Esophagus muscularis mucosa (tissue), 4 donors: ENCODE results near the gene GRIK4. TPM values are rescaled to one million over a fixed set of nuclear protein-coding genes. Genes with fewer than 3 reads are reported as not detected.
A peak's percentile ranks its signal among the peaks of the same experiment; 100 is the strongest.

ENCODE experiments used
- DNase-seq: peaks from one replicate; pipeline ENCODE4 v3.0.0-alpha.2; 2017; ENCODE audit errors: extremely low spot score
- H3K27ac ChIP-seq, 4 donors: fragments of 200-600 bp; sonication (generic); replicated peaks in 1 of 4; 1 replicate in 3 of 4; 2 replicates in 1 of 4; pipeline ENCODE4 v1.5.1; 2016 to 2019; ENCODE audit warnings: mild to moderate bottlenecking in 1 of 4
- H3K27me3 ChIP-seq, 4 donors: fragments of 200-600 bp; sonication (generic); one replicate each; pipeline versions ENCODE4 v1.5.1 to v1.6.0; 2016 to 2019
- H3K36me3 ChIP-seq, 4 donors: fragments of 200-600 bp; sonication (generic); one replicate each; pipeline ENCODE4 v1.5.1; 2016 to 2019
- H3K4me1 ChIP-seq, 4 donors: fragments of 200-600 bp; sonication (generic); one replicate each; pipeline ENCODE4 v1.5.1; 2016 to 2019
- H3K4me3 ChIP-seq, 4 donors: fragments of 200-600 bp; sonication (generic); 1 replicate in 2 of 4; 2 replicates in 2 of 4; pipeline ENCODE4 v1.5.1; 2016 to 2019; ENCODE audit warnings: mild to moderate bottlenecking in 4 of 4, moderate library complexity in 1 of 4
- H3K9me3 ChIP-seq, 4 donors: fragments of 200-600 bp; sonication (generic); 1 replicate in 3 of 4; 2 replicates in 1 of 4; pipeline ENCODE4 v1.5.1; 2016 to 2019
- EP300 ChIP-seq: sonication (generic); formaldehyde crosslinking; IDR thresholded peaks from one replicate; pipeline ENCODE4 v1.6.1; 2017; ENCODE audit warnings: antibody characterized with exemption
- POLR2A ChIP-seq: fragments of 450-650 bp; IDR thresholded peaks from one replicate; pipeline ENCODE4 v1.6.1; 2017; ENCODE audit warnings: antibody characterized with exemption, moderate library complexity, mild to moderate bottlenecking, low read depth
- POLR2AphosphoS5 ChIP-seq, 2 donors: sonication (generic); formaldehyde crosslinking; IDR thresholded peaks; one replicate each; pipeline ENCODE4 v1.6.1; 2017; ENCODE audit warnings: antibody characterized with exemption in 2 of 2
- WGBS: methylation state at CpG from one replicate; pipeline ENCODE4 v1.1.5; 2018; 5-methylcytosine and 5-hydroxymethylcytosine counted together
- intact Hi-C: fragments of 100-400 bp; cut with DNase I; formaldehyde crosslinking; loops from one replicate; pipeline ENCODE4 v1.15.1; 2023
- total RNA-seq, 4 donors: library from RNA; depleted of rRNA; stranded (reverse); fragments of >200 nt; gene quantifications; one replicate each; pipeline versions ENCODE4 v1.1.0 to v1.2.1, GENCODE V29; 2016
- TF ChIP-seq, protein P1 (sequence below), 3 experiments: fragments of 200-600 bp in 2 of 3; fragments of 450-650 bp in 1 of 3; sonication (generic) in 2 of 3; IDR thresholded peaks; one replicate each; pipeline ENCODE4 v1.5.1; 2017 to 2019; ENCODE audit warnings: antibody characterized with exemption in 3 of 3, mild to moderate bottlenecking in 2 of 3, moderate library complexity in 1 of 3

GRIK4 gene
- total RNA-seq, 4 donors from 2014 or later, result 0.13 to 0.83 (median 0.43) TPM

- WGBS, result 90% methylated on average over 18 of the region's 18 CpGs
- H3K36me3 ChIP-seq, result no peaks in the 10 kb centered on the region
- intact Hi-C loops, result no loop called here
- TF ChIP-seq POLR2A, result no peak
- TF ChIP-seq, protein P1, sequence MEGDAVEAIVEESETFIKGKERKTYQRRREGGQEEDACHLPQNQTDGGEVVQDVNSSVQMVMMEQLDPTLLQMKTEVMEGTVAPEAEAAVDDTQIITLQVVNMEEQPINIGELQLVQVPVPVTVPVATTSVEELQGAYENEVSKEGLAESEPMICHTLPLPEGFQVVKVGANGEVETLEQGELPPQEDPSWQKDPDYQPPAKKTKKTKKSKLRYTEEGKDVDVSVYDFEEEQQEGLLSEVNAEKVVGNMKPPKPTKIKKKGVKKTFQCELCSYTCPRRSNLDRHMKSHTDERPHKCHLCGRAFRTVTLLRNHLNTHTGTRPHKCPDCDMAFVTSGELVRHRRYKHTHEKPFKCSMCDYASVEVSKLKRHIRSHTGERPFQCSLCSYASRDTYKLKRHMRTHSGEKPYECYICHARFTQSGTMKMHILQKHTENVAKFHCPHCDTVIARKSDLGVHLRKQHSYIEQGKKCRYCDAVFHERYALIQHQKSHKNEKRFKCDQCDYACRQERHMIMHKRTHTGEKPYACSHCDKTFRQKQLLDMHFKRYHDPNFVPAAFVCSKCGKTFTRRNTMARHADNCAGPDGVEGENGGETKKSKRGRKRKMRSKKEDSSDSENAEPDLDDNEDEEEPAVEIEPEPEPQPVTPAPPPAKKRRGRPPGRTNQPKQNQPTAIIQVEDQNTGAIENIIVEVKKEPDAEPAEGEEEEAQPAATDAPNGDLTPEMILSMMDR (IDR thresholded peaks at IDR 0.05), result no peak
- H3K4me3 ChIP-seq, result no peak overlapping the region
- no peak for DNase-seq
- H3K27me3 ChIP-seq, result no peaks in the 10 kb centered on the region
- peaks cover 9 to 25% (median 22%) of the 10 kb centered on the region in 4 donors for H3K4me1 ChIP-seq
- no peaks in the 10 kb centered on the region for H3K9me3 ChIP-seq
- H3K27ac ChIP-seq, result no peak overlapping the region
These were observed 94.9 kb downstream of the GRIK4 start for GRCh38 chr11:120606211-120607010.

GRCh38 chr11:120608061-120608460 lies 96.5 kb downstream of the GRIK4 start:
- TF ChIP-seq POLR2AphosphoS5 (IDR thresholded peaks at IDR 0.05) (no peak), EP300 (no peak), POLR2A (no peak)
- TF ChIP-seq, protein P1 (IDR thresholded peaks at IDR 0.05), result no peak
- intact Hi-C loops, result no loop called here
- DNase-seq, result no peak
- no peak overlapping the region for H3K27ac ChIP-seq
- WGBS, result 91% methylated on average over 2 of the region's 2 CpGs
- no peaks in the 10 kb centered on the region for H3K36me3 ChIP-seq
- H3K9me3 ChIP-seq, result no peaks in the 10 kb centered on the region
- H3K4me3 ChIP-seq, result no peak overlapping the region
- no peaks in the 10 kb centered on the region for H3K27me3 ChIP-seq
- peaks cover 9 to 25% (median 22%) of the 10 kb centered on the region in 4 donors for H3K4me1 ChIP-seq

DNA sequence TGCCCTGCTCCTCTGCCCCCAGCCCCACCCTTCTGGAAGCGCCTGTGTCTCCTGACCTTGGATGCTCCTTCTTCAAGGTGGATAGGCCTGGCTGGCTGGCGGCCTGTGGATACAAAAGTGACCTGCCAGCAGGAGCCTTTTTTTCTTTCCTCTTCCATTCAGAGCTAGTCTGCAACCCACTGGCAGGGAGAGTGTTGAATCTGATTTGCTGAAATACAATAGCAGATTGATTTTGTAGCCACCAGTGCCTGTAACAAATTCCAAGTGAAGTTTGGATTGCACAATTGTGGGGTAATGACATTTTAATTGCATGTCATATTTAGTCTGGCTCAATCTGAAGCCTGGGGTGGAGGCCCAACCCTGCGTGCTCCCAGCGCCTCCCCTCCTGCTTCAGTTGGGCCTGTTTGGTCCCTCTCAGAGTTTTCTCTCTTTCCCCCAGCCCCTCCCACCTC lies 97.2 kb downstream of the GRIK4 start:
- intact Hi-C loops, result no loop called here
- H3K4me3 ChIP-seq, result no peak overlapping the region
- peaks cover 9 to 25% (median 23%) of the 10 kb centered on the region in 4 donors for H3K4me1 ChIP-seq
- H3K27ac ChIP-seq, result no peak overlapping the region
- H3K27me3 ChIP-seq, result no peaks in the 10 kb centered on the region
- no peak for DNase-seq
- no peaks in the 10 kb centered on the region for H3K9me3 ChIP-seq
- WGBS, result 56% methylated on average over 3 of the region's 4 CpGs
- no peaks in the 10 kb centered on the region for H3K36me3 ChIP-seq
- TF ChIP-seq POLR2AphosphoS5 (IDR thresholded peaks at IDR 0.05) (peak; percentile 19 to 24), EP300 (no peak)

- Histone ChIP-seq H3K27me3 (peaks cover 0 to under 1% (median 0%) of the 10 kb centered on the region in 4 donors), H3K36me3 (no peaks in the 10 kb centered on the region), H3K27ac (no peak overlapping the region), H3K4me1 (peaks cover 9 to 25% (median 23%) of the 10 kb centered on the region in 4 donors), H3K9me3 (no peaks in the 10 kb centered on the region), H3K4me3 (no peak overlapping the region)
- WGBS, result 69% methylated on average over 7 of the region's 8 CpGs
- TF ChIP-seq EP300, result no peak
- TF ChIP-seq POLR2A, result no peak
- TF ChIP-seq, protein P1 (IDR thresholded peaks at IDR 0.05), result no peak
- no peak for TF ChIP-seq POLR2AphosphoS5 (IDR thresholded peaks at IDR 0.05)
- no peak for DNase-seq
- intact Hi-C loops, result no loop called here
These were observed 98.6 kb downstream of the GRIK4 start for GRCh38 chr11:120610111-120610510.

DNA sequence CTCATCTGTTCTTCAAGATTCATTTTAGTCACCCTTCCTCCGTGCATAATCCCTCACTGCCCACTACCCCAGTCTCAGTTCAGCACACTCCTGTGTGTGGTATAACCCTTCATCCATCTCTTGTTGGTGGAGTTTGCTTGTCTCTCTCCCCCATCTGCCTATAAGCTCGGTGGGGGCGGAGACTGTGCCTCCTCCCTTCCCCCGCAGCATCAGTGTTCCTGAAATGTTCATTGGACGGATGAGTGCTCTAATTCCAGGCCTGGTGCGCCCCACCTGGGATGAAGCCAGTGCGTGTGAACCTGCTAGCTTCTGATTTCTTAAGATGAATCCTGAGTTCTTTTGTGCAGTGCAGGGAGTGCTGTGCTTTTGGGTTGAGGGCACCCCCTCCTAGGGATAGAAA lies 100.0 kb downstream of the GRIK4 start:
- WGBS, result 84% methylated on average over 7 of the region's 7 CpGs
- TF ChIP-seq, protein P1 (IDR thresholded peaks at IDR 0.05), result no peak
- TF ChIP-seq POLR2AphosphoS5 (IDR thresholded peaks at IDR 0.05), result no peak
- TF ChIP-seq EP300, result no peak
- no peak for TF ChIP-seq POLR2A
- no peaks in the 10 kb centered on the region for H3K36me3 ChIP-seq
- no peak for DNase-seq
- H3K27me3 ChIP-seq, result peaks cover 0 to 8% (median 0%) of the 10 kb centered on the region in 4 donors
- intact Hi-C loops, result no loop called here
- peaks cover 9 to 25% (median 23%) of the 10 kb centered on the region in 4 donors for H3K4me1 ChIP-seq
- no peak overlapping the region for H3K4me3 ChIP-seq
- H3K9me3 ChIP-seq, result no peaks in the 10 kb centered on the region
- H3K27ac ChIP-seq, result no peak overlapping the region
